A673 (cell line): ENCODE results near the gene PARD3. TPM values are rescaled to one million over a fixed set of nuclear protein-coding genes. Genes with fewer than 3 reads are reported as not detected.

ENCODE experiments used
- BruUV-seq: library from RNA; stranded (reverse); fragments of 400-500 nt; replicated peaks from 2 replicates; lab custom pipeline; 2021; lab: Mats Ljungman, UMichigan
- CTCF ChIA-PET: fragments of 300-600 bp; sonication (Branson Sonifier 250); formaldehyde crosslinking; loops from one replicate; lab custom pipeline; 2022; ENCODE audit warnings: antibody characterized with exemption; lab: Charles Lee
- POLR2A ChIA-PET: fragments of 300-600 bp; sonication (Branson Sonifier 250); formaldehyde crosslinking; loops from one replicate; lab custom pipeline; 2022; ENCODE audit warnings: antibody characterized with exemption; ENCODE audit not compliant: low non-redundant PET; lab: Charles Lee
- DNase-seq: peaks from one replicate; pipeline ENCODE4 v3.0.0-alpha.2; 2015; ENCODE audit warnings: low spot score
- H3K27ac ChIP-seq: fragments of 200-600 bp; sonication (generic); 2 replicates; pipeline ENCODE4 v1.5.1; 2016; ENCODE audit warnings: mixed run types, low read depth, mild to moderate bottlenecking, mixed read lengths, antibody characterized with exemption, low read length; ENCODE audit not compliant: poor library complexity, severe bottlenecking
- H3K27me3 ChIP-seq: fragments of 200-600 bp; sonication (generic); replicated peaks from 2 replicates; pipeline ENCODE4 v1.6.1; 2017; ENCODE audit warnings: mixed run types, low read depth, mild to moderate bottlenecking, mixed read lengths, antibody characterized with exemption, low read length; ENCODE audit not compliant: insufficient read depth, poor library complexity
- H3K36me3 ChIP-seq: fragments of 200-600 bp; sonication (generic); 2 replicates; pipeline ENCODE4 v1.6.1; 2016; ENCODE audit warnings: mixed run types, mild to moderate bottlenecking, mixed read lengths, antibody characterized with exemption, low read length; ENCODE audit not compliant: insufficient read depth, poor library complexity, severe bottlenecking
- H3K4me1 ChIP-seq: fragments of 200-600 bp; sonication (generic); 2 replicates; pipeline ENCODE4 v1.6.1; 2017; ENCODE audit warnings: mixed run types, mild to moderate bottlenecking, mixed read lengths, antibody characterized with exemption, low read length; ENCODE audit not compliant: insufficient read depth, poor library complexity, severe bottlenecking
- H3K4me3 ChIP-seq: fragments of 200-600 bp; sonication (generic); 2 replicates; pipeline ENCODE4 v1.5.1; 2016; ENCODE audit warnings: low read depth, mixed run types, mild to moderate bottlenecking, mixed read lengths, low read length; ENCODE audit not compliant: poor library complexity, severe bottlenecking
- H3K9me3 ChIP-seq: fragments of 200-600 bp; sonication (generic); 2 replicates; pipeline ENCODE4 v1.6.1; 2016; ENCODE audit warnings: mixed run types, low read depth, mild to moderate bottlenecking, mixed read lengths, antibody characterized with exemption, low read length; ENCODE audit not compliant: poor library complexity, severe bottlenecking
- CTCF ChIP-seq: fragments of 300-800, 200-600 bp; sonication (generic); conservative IDR thresholded peaks from 2 replicates; pipeline ENCODE4 v1.5.1; 2017; ENCODE audit warnings: low read depth, mild to moderate bottlenecking, antibody characterized with exemption, low read length, moderate library complexity, mixed read lengths
- EZH2 ChIP-seq: fragments of 200-600 bp; sonication (generic); IDR thresholded peaks from 2 replicates; pipeline ENCODE4 v1.6.1; 2017; ENCODE audit warnings: borderline replicate concordance, low read depth, mild to moderate bottlenecking, mixed read lengths, antibody characterized with exemption, low read length; ENCODE audit not compliant: poor library complexity, severe bottlenecking
- intact Hi-C: fragments of 100-400 bp; cut with micrococcal nuclease; formaldehyde crosslinking; loops from one replicate; pipeline ENCODE4 v1.10.0; 2022; ENCODE audit not compliant: unreplicated experiment
- total RNA-seq: library from RNA; stranded (reverse); gene quantifications from 2 replicates; pipeline ENCODE4 v1.2.3, GENCODE V29; 2021

The PARD3 gene
- total RNA-seq, 1 experiment from 2014 or later = 28.0 TPM

GRCh38 chr10:34506786-34507185 is 308.3 kb downstream of the PARD3 start:
- no peaks in the 10 kb centered on the region for H3K27me3 ChIP-seq
- no peak for DNase-seq
- no peaks in the 10 kb centered on the region for H3K9me3 ChIP-seq
- no peaks in the 10 kb centered on the region for H3K4me1 ChIP-seq
- POLR2A ChIA-PET = no interaction called here
- intact Hi-C loops = loop anchor here (10.0 kb wide), 1 partner anchor 252 kb away; no protein-coding TSS in a partner anchor
- TF ChIP-seq EZH2 (no peak), CTCF (no peak)
- H3K27ac ChIP-seq = no peak overlapping the region
- BruUV-seq = no TSS peak
- H3K4me3 ChIP-seq = no peak overlapping the region
- no peaks in the 10 kb centered on the region for H3K36me3 ChIP-seq
- CTCF ChIA-PET = no interaction called here

GRCh38 chr10:34505338-34505737 is 309.8 kb downstream of the PARD3 start:
- ChIA-PET POLR2A (no interaction called here), CTCF (no interaction called here)
- no TSS peak for BruUV-seq
- intact Hi-C loops = loop anchor here (10.0 kb wide), 1 partner anchor 251 kb away; no protein-coding TSS in a partner anchor
- DNase-seq = no peak
- no peak for TF ChIP-seq CTCF
- no peak for TF ChIP-seq EZH2
- H3K9me3 ChIP-seq = no peaks in the 10 kb centered on the region
- no peaks in the 10 kb centered on the region for H3K36me3 ChIP-seq
- no peaks in the 10 kb centered on the region for H3K4me1 ChIP-seq
- no peaks in the 10 kb centered on the region for H3K27me3 ChIP-seq
- H3K27ac ChIP-seq = no peak overlapping the region
- no peak overlapping the region for H3K4me3 ChIP-seq

- Histone ChIP-seq H3K27me3 (no peaks in the 10 kb centered on the region), H3K9me3 (no peaks in the 10 kb centered on the region), H3K4me1 (no peaks in the 10 kb centered on the region), H3K4me3 (no peak overlapping the region), H3K36me3 (no peaks in the 10 kb centered on the region), H3K27ac (no peak overlapping the region)
- no peak for TF ChIP-seq EZH2
- no peak for TF ChIP-seq CTCF
- intact Hi-C loops = loop anchor here (10.0 kb wide), 1 partner anchor 250 kb away; no protein-coding TSS in a partner anchor
- CTCF ChIA-PET = no interaction called here
- POLR2A ChIA-PET = no interaction called here
- BruUV-seq = no TSS peak
- DNase-seq = no peak
These were observed 310.6 kb downstream of the PARD3 start for GRCh38 chr10:34504534-34504933.
